Measurements from ENCODE around the gene SH3RF2. TPM values are rescaled to one million over a fixed set of nuclear protein-coding genes. Genes with fewer than 3 reads are reported as not detected.
"Not testable (repeated sequence)": the region's sequence is repeated elsewhere in the genome, so short reads cannot be mapped to it uniquely, and the experiment has no call there.

Gene SH3RF2
- polyA plus RNA-seq, 3 donors from 2014 or later: not detected

GRCh38 chr5:145946112-145946861, 9.9 kb downstream of the SH3RF2 start:
- Mint-ChIP-seq H3K27ac (peak overlapping the region in 1 of 6 donors; percentile 41), H3K27me3 (ENCODE audit: low read depth in 3 of 3) (peaks cover 0 to 4% (median 2%) of the 10 kb centered on the region in 3 donors), H3K4me1 (no peaks in the 10 kb centered on the region), H3K36me3 (no peaks in the 10 kb centered on the region), H3K9me3 (peaks cover 0 to 2% (median 0%) of the 10 kb centered on the region in 6 donors), H3K4me3 (no peak overlapping the region)
- peak in 1 of 3 donors; percentile 16 for DNase-seq

- Mint-ChIP-seq H3K4me3 (no peak overlapping the region), H3K36me3 (no peaks in the 10 kb centered on the region), H3K27ac (no peak overlapping the region), H3K9me3 (no peaks in the 10 kb centered on the region), H3K27me3 (ENCODE audit: low read depth in 3 of 3) (peaks cover 0 to 4% (median 3%) of the 10 kb centered on the region in 3 donors), H3K4me1 (no peaks in the 10 kb centered on the region)
- no peak for DNase-seq
Measured at GRCh38 chr5:145947581-145947980, 11.2 kb downstream of the SH3RF2 start.

GRCh38 chr5:145948047-145948446, 11.7 kb downstream of the SH3RF2 start:
- Mint-ChIP-seq H3K27ac (no peak overlapping the region), H3K36me3 (no peaks in the 10 kb centered on the region), H3K27me3 (ENCODE audit: low read depth in 3 of 3) (peaks cover 0 to 3% (median 3%) of the 10 kb centered on the region in 3 donors), H3K4me1 (no peaks in the 10 kb centered on the region), H3K9me3 (no peaks in the 10 kb centered on the region), H3K4me3 (no peak overlapping the region)
- DNase-seq: no peak

GRCh38 chr5:145948921-145949320, 12.5 kb downstream of the SH3RF2 start:
- Mint-ChIP-seq H3K36me3 (no peaks in the 10 kb centered on the region), H3K4me1 (no peaks in the 10 kb centered on the region), H3K4me3 (no peak overlapping the region), H3K27me3 (ENCODE audit: low read depth in 3 of 3) (peaks cover 0 to 3% (median 2%) of the 10 kb centered on the region in 3 donors), H3K9me3 (no peaks in the 10 kb centered on the region), H3K27ac (no peak overlapping the region)
- DNase-seq: no peak

GRCh38 chr5:145949474-145949873, 13.1 kb downstream of the SH3RF2 start:
- H3K36me3 Mint-ChIP-seq: no peaks in the 10 kb centered on the region
- H3K4me1 Mint-ChIP-seq: no peaks in the 10 kb centered on the region
- H3K27me3 Mint-ChIP-seq (ENCODE audit: low read depth in 3 of 3): peaks cover 0 to 3% (median 2%) of the 10 kb centered on the region in 3 donors
- H3K4me3 Mint-ChIP-seq: no peak overlapping the region
- no peak for DNase-seq
- H3K9me3 Mint-ChIP-seq: no peaks in the 10 kb centered on the region
- no peak overlapping the region for H3K27ac Mint-ChIP-seq

- H3K36me3 Mint-ChIP-seq: no peaks in the 10 kb centered on the region
- DNase-seq: no peak
Measured at GRCh38 chr5:145951071-145951470, 14.7 kb downstream of the SH3RF2 start.

GRCh38 chr5:145953202-145953601, 16.8 kb downstream of the SH3RF2 start:
- H3K36me3 Mint-ChIP-seq: no peaks in the 10 kb centered on the region
- no peaks in the 10 kb centered on the region for H3K9me3 Mint-ChIP-seq
- peaks cover 0 to 3% (median 0%) of the 10 kb centered on the region in 3 donors for H3K27me3 Mint-ChIP-seq (ENCODE audit: low read depth in 3 of 3)

More at GRCh38 chr5:145951071-145951470, 14.7 kb downstream of the SH3RF2 start:
- Mint-ChIP-seq H3K27ac (no peak overlapping the region), H3K4me3 (no peak overlapping the region), H3K4me1 (no peaks in the 10 kb centered on the region), H3K9me3 (no peaks in the 10 kb centered on the region), H3K27me3 (ENCODE audit: low read depth in 3 of 3) (peaks cover 0 to 3% (median 0%) of the 10 kb centered on the region in 3 donors)

GRCh38 chr5:145954140-145954539, 17.8 kb downstream of the SH3RF2 start:
- not testable (repeated sequence) for H3K36me3 Mint-ChIP-seq; H3K27ac Mint-ChIP-seq; H3K4me3 Mint-ChIP-seq; H3K9me3 Mint-ChIP-seq; DNase-seq; H3K27me3 Mint-ChIP-seq (ENCODE audit: low read depth in 3 of 3); H3K4me1 Mint-ChIP-seq

More at GRCh38 chr5:145953202-145953601, 16.8 kb downstream of the SH3RF2 start:
- Mint-ChIP-seq H3K4me3 (no peak overlapping the region), H3K27ac (no peak overlapping the region), H3K4me1 (no peaks in the 10 kb centered on the region)
- DNase-seq: no peak

GRCh38 chr5:145957388-145957787, 21.0 kb downstream of the SH3RF2 start:
- DNase-seq: no peak
- Mint-ChIP-seq H3K36me3 (no peaks in the 10 kb centered on the region), H3K4me3 (no peak overlapping the region), H3K27me3 (ENCODE audit: low read depth in 3 of 3) (no peaks in the 10 kb centered on the region), H3K4me1 (no peaks in the 10 kb centered on the region), H3K27ac (no peak overlapping the region), H3K9me3 (no peaks in the 10 kb centered on the region)

GRCh38 chr5:145958436-145958835, 22.1 kb downstream of the SH3RF2 start:
- no peaks in the 10 kb centered on the region for H3K36me3 Mint-ChIP-seq
- no peak overlapping the region for H3K27ac Mint-ChIP-seq
- no peaks in the 10 kb centered on the region for H3K9me3 Mint-ChIP-seq
- no peaks in the 10 kb centered on the region for H3K27me3 Mint-ChIP-seq (ENCODE audit: low read depth in 3 of 3)
- H3K4me3 Mint-ChIP-seq: no peak overlapping the region
- DNase-seq: no peak
- no peaks in the 10 kb centered on the region for H3K4me1 Mint-ChIP-seq

- no peaks in the 10 kb centered on the region for H3K27me3 Mint-ChIP-seq (ENCODE audit: low read depth in 3 of 3)
- no peak overlapping the region for H3K4me3 Mint-ChIP-seq
Measured at GRCh38 chr5:145960166-145960565, 23.8 kb downstream of the SH3RF2 start.

GRCh38 chr5:145960848-145961600, 24.6 kb downstream of the SH3RF2 start:
- H3K9me3 Mint-ChIP-seq: no peaks in the 10 kb centered on the region
- H3K4me1 Mint-ChIP-seq: no peaks in the 10 kb centered on the region
- no peak overlapping the region for H3K27ac Mint-ChIP-seq
- H3K36me3 Mint-ChIP-seq: no peaks in the 10 kb centered on the region
- H3K27me3 Mint-ChIP-seq (ENCODE audit: low read depth in 3 of 3): no peaks in the 10 kb centered on the region
- no peak overlapping the region for H3K4me3 Mint-ChIP-seq
- DNase-seq: no peak

More at GRCh38 chr5:145960166-145960565, 23.8 kb downstream of the SH3RF2 start:
- Mint-ChIP-seq H3K9me3 (no peaks in the 10 kb centered on the region), H3K27ac (no peak overlapping the region), H3K36me3 (no peaks in the 10 kb centered on the region), H3K4me1 (no peaks in the 10 kb centered on the region)
- DNase-seq: no peak

- Mint-ChIP-seq H3K4me1 (no peaks in the 10 kb centered on the region), H3K36me3 (no peaks in the 10 kb centered on the region), H3K27ac (no peak overlapping the region), H3K4me3 (no peak overlapping the region), H3K27me3 (ENCODE audit: low read depth in 3 of 3) (no peaks in the 10 kb centered on the region), H3K9me3 (no peaks in the 10 kb centered on the region)
- DNase-seq: no peak
Measured at GRCh38 chr5:145962001-145962400, 25.6 kb downstream of the SH3RF2 start.

GRCh38 chr5:145964008-145964407, 27.6 kb downstream of the SH3RF2 start:
- H3K4me3 Mint-ChIP-seq; H3K27ac Mint-ChIP-seq; DNase-seq; H3K27me3 Mint-ChIP-seq (ENCODE audit: low read depth in 3 of 3); H3K36me3 Mint-ChIP-seq; H3K4me1 Mint-ChIP-seq; H3K9me3 Mint-ChIP-seq: not testable (repeated sequence)

All from immature natural killer cell (primary cell).